Smooth muscle cell (in vitro differentiated cells): ENCODE results near the gene ZC3H12D. TPM values are rescaled to one million over a fixed set of nuclear protein-coding genes. Genes with fewer than 3 reads are reported as not detected.
"Not testable (repeated sequence)": the region's sequence is repeated elsewhere in the genome, so short reads cannot be mapped to it uniquely, and the experiment has no call there.

ENCODE experiments used
- DNase-seq: peaks from one replicate; lab custom pipeline; 2025; ENCODE audit not compliant: unreplicated experiment; lab: John Stamatoyannopoulos, UW
- H2AFZ ChIP-seq: fragments of 200-600 bp; sonication (generic); 2 replicates; pipeline ENCODE4 v1.6.0; 2016; ENCODE audit warnings: antibody characterized with exemption, low read depth, mild to moderate bottlenecking
- H3F3A ChIP-seq: fragments of 200-600 bp; sonication (generic); 2 replicates; pipeline ENCODE4 v1.6.0; 2017; ENCODE audit warnings: antibody characterized with exemption, low read depth
- H3K27ac ChIP-seq: fragments of 200-600 bp; sonication (generic); 2 replicates; pipeline ENCODE4 v1.5.1; 2016; ENCODE audit warnings: low read depth, mild to moderate bottlenecking
- H3K27me3 ChIP-seq: fragments of 200-600 bp; sonication (generic); 2 replicates; pipeline ENCODE4 v1.6.1; 2016; ENCODE audit warnings: low read depth, mild to moderate bottlenecking
- H3K36me3 ChIP-seq: fragments of 200-600 bp; sonication (generic); 2 replicates; pipeline ENCODE4 v1.5.1; 2016; ENCODE audit warnings: low read depth
- H3K4me1 ChIP-seq: fragments of 200-600 bp; sonication (generic); 2 replicates; pipeline ENCODE4 v1.5.1; 2016; ENCODE audit warnings: low read depth
- H3K4me2 ChIP-seq: fragments of 200-600 bp; sonication (generic); 2 replicates; pipeline ENCODE4 v1.6.0; 2016; ENCODE audit warnings: mild to moderate bottlenecking
- H3K4me3 ChIP-seq: fragments of 200-600 bp; sonication (generic); 2 replicates; pipeline ENCODE4 v1.5.1; 2016; ENCODE audit warnings: mild to moderate bottlenecking
- H3K79me2 ChIP-seq: fragments of 200-600 bp; sonication (generic); 2 replicates; pipeline ENCODE4 v1.6.0; 2016; ENCODE audit warnings: low read depth, mild to moderate bottlenecking
- H3K9ac ChIP-seq: fragments of 200-600 bp; sonication (generic); 2 replicates; pipeline ENCODE4 v1.6.0; 2016; ENCODE audit warnings: low read depth
- H3K9me3 ChIP-seq: fragments of 200-600 bp; sonication (generic); replicated peaks from 2 replicates; pipeline ENCODE4 v1.5.1; 2016; ENCODE audit warnings: low read depth
- H4K20me1 ChIP-seq: fragments of 200-600 bp; sonication (generic); 2 replicates; pipeline ENCODE4 v1.6.0; 2016; ENCODE audit warnings: low read depth
- WGBS: methylation state at CpG from one replicate; pipeline ENCODE4 v1.1.7; 2016; ENCODE audit warnings: low lambda C conversion rate; 5-methylcytosine and 5-hydroxymethylcytosine counted together
- polyA plus RNA-seq: library from polyadenylated mRNA; unstranded; fragments of >200 nt; fragmentation: Nextera tagmentation; extraction: Ambion mirVana; gene quantifications from 2 replicates; pipeline ENCODE4 v1.2.1, GENCODE V29; 2016
- total RNA-seq: library from RNA; depleted of rRNA; stranded (reverse); fragments of >200 nt; gene quantifications from 2 replicates; pipeline ENCODE4 v1.2.3, GENCODE V29; 2014
- TF ChIP-seq, protein P1 (sequence below): fragments of 200-600 bp; sonication (generic); IDR thresholded peaks from 2 replicates; pipeline ENCODE4 v1.5.1; 2017; ENCODE audit warnings: borderline replicate concordance, mild to moderate bottlenecking, antibody characterized with exemption; ENCODE audit not compliant: insufficient read depth, poor library complexity, severe bottlenecking

Gene ZC3H12D
- total and polyA plus RNA-seq, 2 experiments from 2014 or later, result not detected

DNA sequence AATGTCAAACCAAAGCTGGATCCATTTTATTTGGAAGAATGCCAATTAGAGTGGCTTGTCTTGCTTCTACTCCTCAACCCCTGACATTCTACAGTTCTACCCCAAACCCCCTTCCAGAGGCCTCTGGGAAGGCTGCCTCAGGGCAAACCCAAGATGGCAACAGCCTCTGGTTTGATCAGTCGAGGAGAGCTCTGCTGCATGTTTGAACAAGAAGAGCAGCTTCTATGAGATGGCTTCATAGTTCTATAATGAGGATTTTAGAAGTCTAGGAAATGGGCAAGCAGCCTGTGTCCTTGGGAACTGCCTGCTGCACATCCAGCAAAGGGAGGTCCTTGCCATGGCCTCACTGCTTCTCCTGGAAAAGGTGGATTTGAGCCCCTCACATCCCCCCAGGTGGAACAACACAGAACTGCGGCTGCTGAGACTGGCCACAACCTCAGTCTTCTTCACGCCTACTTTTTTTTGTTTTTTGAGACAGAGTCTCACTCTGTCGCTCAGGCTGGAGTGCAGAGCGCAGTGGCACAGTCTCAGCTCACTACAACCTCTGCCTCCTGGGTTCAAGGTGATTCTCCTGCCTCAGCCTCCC lies 37.9 kb downstream of the ZC3H12D start:
- DNase-seq, result no peak
- Histone ChIP-seq H3K4me2 (no peak overlapping the region), H3F3A (no peaks in the 10 kb centered on the region), H3K79me2 (no peaks in the 10 kb centered on the region), H3K9me3 (no peaks in the 10 kb centered on the region), H3K9ac (no peak overlapping the region), H3K36me3 (no peaks in the 10 kb centered on the region), H4K20me1 (no peaks in the 10 kb centered on the region), H3K4me1 (peaks cover 7% of the 10 kb centered on the region), H3K4me3 (no peak overlapping the region), H2AFZ (no peak overlapping the region), H3K27me3 (peaks cover 18% of the 10 kb centered on the region), H3K27ac (no peak overlapping the region)
- TF ChIP-seq, protein P1, sequence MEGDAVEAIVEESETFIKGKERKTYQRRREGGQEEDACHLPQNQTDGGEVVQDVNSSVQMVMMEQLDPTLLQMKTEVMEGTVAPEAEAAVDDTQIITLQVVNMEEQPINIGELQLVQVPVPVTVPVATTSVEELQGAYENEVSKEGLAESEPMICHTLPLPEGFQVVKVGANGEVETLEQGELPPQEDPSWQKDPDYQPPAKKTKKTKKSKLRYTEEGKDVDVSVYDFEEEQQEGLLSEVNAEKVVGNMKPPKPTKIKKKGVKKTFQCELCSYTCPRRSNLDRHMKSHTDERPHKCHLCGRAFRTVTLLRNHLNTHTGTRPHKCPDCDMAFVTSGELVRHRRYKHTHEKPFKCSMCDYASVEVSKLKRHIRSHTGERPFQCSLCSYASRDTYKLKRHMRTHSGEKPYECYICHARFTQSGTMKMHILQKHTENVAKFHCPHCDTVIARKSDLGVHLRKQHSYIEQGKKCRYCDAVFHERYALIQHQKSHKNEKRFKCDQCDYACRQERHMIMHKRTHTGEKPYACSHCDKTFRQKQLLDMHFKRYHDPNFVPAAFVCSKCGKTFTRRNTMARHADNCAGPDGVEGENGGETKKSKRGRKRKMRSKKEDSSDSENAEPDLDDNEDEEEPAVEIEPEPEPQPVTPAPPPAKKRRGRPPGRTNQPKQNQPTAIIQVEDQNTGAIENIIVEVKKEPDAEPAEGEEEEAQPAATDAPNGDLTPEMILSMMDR, result no peak
- 89% methylated on average over 5 of the region's 5 CpGs for WGBS

DNA sequence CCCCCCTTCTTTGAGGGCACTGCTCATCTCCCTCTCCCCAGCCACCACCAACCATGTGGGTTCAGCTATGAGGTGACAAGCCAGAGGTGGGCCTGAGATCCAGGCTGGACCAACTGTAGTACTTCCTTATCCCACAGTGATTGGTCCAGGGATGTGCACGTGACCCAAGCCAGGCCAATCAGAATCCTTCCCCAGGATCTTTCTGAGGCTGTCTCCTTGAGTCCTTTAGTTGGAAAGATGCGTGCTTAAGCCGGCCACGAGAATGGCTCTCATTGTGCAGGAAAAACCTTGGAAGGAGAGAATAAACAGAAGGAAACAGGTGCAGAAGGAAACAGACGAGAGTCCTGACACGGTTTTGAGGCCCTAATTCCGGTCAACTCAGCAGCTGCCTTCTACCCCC lies 39.2 kb downstream of the ZC3H12D start:
- H3K79me2 ChIP-seq, result no peaks in the 10 kb centered on the region
- no peak overlapping the region for H3K4me2 ChIP-seq
- WGBS, result 96% methylated on average over 7 of the region's 7 CpGs

DNA sequence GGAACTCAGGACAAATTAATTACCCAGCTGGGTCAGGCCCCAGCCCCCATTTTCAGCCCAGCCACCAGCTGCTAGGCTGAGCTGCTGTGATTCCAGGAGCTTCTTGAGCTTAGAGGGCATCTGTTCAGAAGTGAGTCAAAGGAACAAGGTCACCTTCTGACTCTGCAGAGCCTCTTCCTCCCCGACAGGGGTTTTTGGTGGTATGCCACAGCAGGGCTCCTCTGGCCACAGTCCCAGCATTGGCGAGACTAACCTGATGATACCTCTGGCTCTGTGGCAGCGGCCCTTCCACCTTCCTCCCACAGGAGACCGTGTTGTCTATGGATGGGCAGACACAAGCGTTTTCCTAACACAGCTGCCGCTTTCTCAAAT lies 39.7 kb downstream of the ZC3H12D start:
- no peak for DNase-seq
- H3K36me3 ChIP-seq, result no peaks in the 10 kb centered on the region
- H2AFZ ChIP-seq, result no peak overlapping the region
- 85% methylated on average over 6 of the region's 6 CpGs for WGBS
- no peak overlapping the region for H3K4me2 ChIP-seq
- H3K4me1 ChIP-seq, result no peaks in the 10 kb centered on the region
- H3K27me3 ChIP-seq, result no peaks in the 10 kb centered on the region
- no peaks in the 10 kb centered on the region for H3K9me3 ChIP-seq
- no peak overlapping the region for H3K4me3 ChIP-seq
- H3F3A ChIP-seq, result no peaks in the 10 kb centered on the region
- no peaks in the 10 kb centered on the region for H3K79me2 ChIP-seq
- no peaks in the 10 kb centered on the region for H4K20me1 ChIP-seq
- no peak overlapping the region for H3K27ac ChIP-seq
- no peak overlapping the region for H3K9ac ChIP-seq
- TF ChIP-seq, protein P1, result no peak

More for the DNA sequence above, 39.2 kb downstream of the ZC3H12D start:
- TF ChIP-seq, protein P1, result no peak
- Histone ChIP-seq H3K4me3 (no peak overlapping the region), H3K9me3 (no peaks in the 10 kb centered on the region), H3F3A (no peaks in the 10 kb centered on the region), H3K27me3 (peaks cover 5% of the 10 kb centered on the region), H3K36me3 (no peaks in the 10 kb centered on the region), H2AFZ (no peak overlapping the region), H3K9ac (no peak overlapping the region), H3K27ac (no peak overlapping the region), H4K20me1 (no peaks in the 10 kb centered on the region), H3K4me1 (no peaks in the 10 kb centered on the region)
- DNase-seq, result no peak

DNA sequence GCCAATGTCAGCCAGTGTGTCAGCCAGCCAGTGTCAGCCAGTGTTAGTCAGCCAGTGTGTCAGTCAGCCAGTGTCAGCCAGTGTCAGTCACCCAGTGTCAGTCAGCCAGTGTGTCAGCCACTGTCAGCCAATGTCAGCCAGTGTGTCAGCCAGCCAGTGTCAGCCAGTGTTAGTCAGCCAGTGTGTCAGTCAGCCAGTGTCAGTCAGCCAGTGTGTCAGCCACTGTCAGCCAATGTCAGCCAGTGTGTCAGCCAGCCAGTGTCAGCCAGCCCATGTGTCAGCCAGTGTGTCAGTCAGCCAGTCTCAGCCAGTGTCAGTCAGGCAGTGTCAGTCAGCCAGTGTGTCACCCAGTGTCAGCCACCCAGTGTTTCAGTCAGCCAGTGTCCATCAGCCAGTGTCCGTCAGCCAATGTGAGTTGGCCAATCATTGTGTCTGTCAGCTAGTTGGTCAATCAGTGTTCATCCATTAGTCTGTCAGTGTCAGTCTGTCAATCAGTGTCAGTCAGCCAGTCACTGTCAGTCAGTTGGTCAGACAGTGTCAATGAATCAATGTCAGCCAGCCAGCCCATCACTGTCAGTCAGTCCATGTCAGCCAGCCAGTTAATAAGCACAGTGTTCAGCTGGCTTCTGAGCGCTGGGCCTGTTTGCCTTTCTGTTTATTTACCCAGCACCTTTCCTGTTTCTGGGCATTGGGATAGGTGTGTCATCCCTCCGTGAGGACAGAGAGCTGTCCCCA lies 40.3 kb downstream of the ZC3H12D start:
- not testable (repeated sequence) for H3F3A ChIP-seq, H3K4me1 ChIP-seq, H3K79me2 ChIP-seq, H3K9me3 ChIP-seq, H2AFZ ChIP-seq, H3K4me2 ChIP-seq, H3K27me3 ChIP-seq, H4K20me1 ChIP-seq, H3K36me3 ChIP-seq, DNase-seq, H3K4me3 ChIP-seq, H3K27ac ChIP-seq, H3K9ac ChIP-seq
- 81% methylated on average over 3 of the region's 3 CpGs for WGBS
